ENCODE data around the gene ADGRV1. TPM values are rescaled to one million over a fixed set of nuclear protein-coding genes. Genes with fewer than 3 reads are reported as not detected.

The ADGRV1 gene
- total and polyA plus RNA-seq, 9 of the 15 experiments (the other 6 are each of a cell fraction or from before 2014, with no cell fraction given): 21.7 to 156 (median 58.2) TPM

GRCh38 chr5:90930756-90931431, 372.3 kb downstream of the ADGRV1 start (continued):
- TF ChIP-seq PRDM10 (IDR thresholded peaks at IDR 0.05; ENCODE audit: partially characterized antibody) (no peak), RBM22 (IDR thresholded peaks at IDR 0.05; ENCODE audit: low read depth, low read length, poor library complexity, severe bottlenecking) (no peak), TEAD2 (tag; IDR thresholded peaks at IDR 0.05) (no peak), OTX1 (CRISPR knock-in tag; IDR thresholded peaks at IDR 0.05) (no peak), HNRNPUL1 (IDR thresholded peaks at IDR 0.05; ENCODE audit: low read length) (no peak), EHMT2 (IDR thresholded peaks at IDR 0.05) (0 out of 2 replicates have a peak, but pooled peaks have one; percentile 22), PHB2 (IDR thresholded peaks at IDR 0.05; ENCODE audit: low read depth) (no peak), MEF2D (tag; conservative IDR thresholded peaks at IDR 0.05; ENCODE audit: low read depth) (0 out of 2 replicates have a peak, but pooled peaks have one; percentile 36), CC2D1A (IDR thresholded peaks at IDR 0.05) (no peak), BRD9 (IDR thresholded peaks at IDR 0.05; ENCODE audit: low read depth, partially characterized antibody) (no peak), KAT8 (IDR thresholded peaks at IDR 0.05; ENCODE audit: low read depth) (no peak), C11orf30 (IDR thresholded peaks at IDR 0.05; ENCODE audit: low read depth) (peak; percentile 74), ZNF639 (CRISPR knock-in tag; conservative IDR thresholded peaks at IDR 0.05 in 1 of 2, IDR thresholded peaks at IDR 0.05 in 1 of 2) (no peak), ZBED1 (IDR thresholded peaks at IDR 0.05) (no peak), THRA (IDR thresholded peaks at IDR 0.05) (no peak), NFE2L1 (tag; IDR thresholded peaks at IDR 0.05; ENCODE audit: borderline replicate concordance, low read depth) (0 out of 2 replicates have a peak, but pooled peaks have one; percentile 11), RBFOX2 (IDR thresholded peaks at IDR 0.05; ENCODE audit: low read depth, low read length) (no peak), RBM15 (IDR thresholded peaks at IDR 0.05; ENCODE audit: insufficient read depth, low read length) (no peak), ZNF316 (IDR thresholded peaks at IDR 0.05) (peak; percentile 56; the same call in 1 of the 2 replicates), ZNF354B (CRISPR knock-in tag; IDR thresholded peaks at IDR 0.05) (no peak), CTBP1 (IDR thresholded peaks at IDR 0.05; ENCODE audit: borderline replicate concordance) (peak; percentile 40; the same call in 1 of the 2 replicates), MEIS2 (IDR thresholded peaks at IDR 0.05; ENCODE audit: partially characterized antibody) (no peak), ZNF3 (CRISPR knock-in tag; IDR thresholded peaks at IDR 0.05) (no peak)

All from K562 (cell line).